ENCODE data around the gene CRTC3.
"Not testable (repeated sequence)": the region's sequence is repeated elsewhere in the genome, so short reads cannot be mapped to it uniquely, and the experiment has no call there.

CRTC3 gene

GRCh38 chr15:90650117-90650955 is 120.6 kb downstream of the CRTC3 start:
- DNase-seq (ENCODE audit: low read depth in 3 of 3): no peak

GRCh38 chr15:90650956-90651689 is 121.4 kb downstream of the CRTC3 start:
- no peak for DNase-seq (ENCODE audit: low read depth in 3 of 3)

GRCh38 chr15:90654233-90655136 is 124.8 kb downstream of the CRTC3 start:
- no peak for DNase-seq (ENCODE audit: low read depth in 3 of 3)

- DNase-seq (ENCODE audit: low read depth in 3 of 3): peak in 2 of 3 experiments; percentile 38 to 74
Observed at GRCh38 chr15:90657520-90658172, 127.9 kb downstream of the CRTC3 start.

- no peak for DNase-seq (ENCODE audit: low read depth in 3 of 3)
Observed at GRCh38 chr15:90659481-90659880, 129.8 kb downstream of the CRTC3 start.

- peak; percentile 62 to 75 (median 65) for DNase-seq (ENCODE audit: low read depth in 3 of 3)
Observed at GRCh38 chr15:90660195-90660998, 130.7 kb downstream of the CRTC3 start.

GRCh38 chr15:90660999-90661330 is 131.2 kb downstream of the CRTC3 start:
- not testable (repeated sequence) for DNase-seq (ENCODE audit: low read depth in 3 of 3)

- not testable (repeated sequence) for DNase-seq (ENCODE audit: low read depth in 3 of 3)
Observed at GRCh38 chr15:90664081-90664461, 134.3 kb downstream of the CRTC3 start.

GRCh38 chr15:90664650-90665287 is 135.0 kb downstream of the CRTC3 start:
- DNase-seq (ENCODE audit: low read depth in 3 of 3): no peak

GRCh38 chr15:90665288-90666134 is 135.8 kb downstream of the CRTC3 start:
- peak in 1 of 3 experiments; percentile 44 for DNase-seq (ENCODE audit: low read depth in 3 of 3)

- no peak for DNase-seq (ENCODE audit: low read depth in 3 of 3)
Observed at GRCh38 chr15:90666135-90666909, 136.6 kb downstream of the CRTC3 start.

GRCh38 chr15:90667073-90667754 is 137.5 kb downstream of the CRTC3 start:
- DNase-seq (ENCODE audit: low read depth in 3 of 3): no peak

GRCh38 chr15:90667755-90668345 is 138.1 kb downstream of the CRTC3 start:
- DNase-seq (ENCODE audit: low read depth in 3 of 3): not testable (repeated sequence)

- not testable (repeated sequence) for DNase-seq (ENCODE audit: low read depth in 3 of 3)
Observed at GRCh38 chr15:90670631-90671030, 140.9 kb downstream of the CRTC3 start.

GRCh38 chr15:90671216-90671615 is 141.5 kb downstream of the CRTC3 start:
- DNase-seq (ENCODE audit: low read depth in 3 of 3): no peak

- not testable (repeated sequence) for DNase-seq (ENCODE audit: low read depth in 3 of 3)
Observed at GRCh38 chr15:90673357-90673756, 143.6 kb downstream of the CRTC3 start.

- DNase-seq (ENCODE audit: low read depth in 3 of 3): no peak
Observed at GRCh38 chr15:90674476-90674875, 144.8 kb downstream of the CRTC3 start.
